Measurements from ENCODE around the gene ACSF3.

ACSF3 gene

DNA sequence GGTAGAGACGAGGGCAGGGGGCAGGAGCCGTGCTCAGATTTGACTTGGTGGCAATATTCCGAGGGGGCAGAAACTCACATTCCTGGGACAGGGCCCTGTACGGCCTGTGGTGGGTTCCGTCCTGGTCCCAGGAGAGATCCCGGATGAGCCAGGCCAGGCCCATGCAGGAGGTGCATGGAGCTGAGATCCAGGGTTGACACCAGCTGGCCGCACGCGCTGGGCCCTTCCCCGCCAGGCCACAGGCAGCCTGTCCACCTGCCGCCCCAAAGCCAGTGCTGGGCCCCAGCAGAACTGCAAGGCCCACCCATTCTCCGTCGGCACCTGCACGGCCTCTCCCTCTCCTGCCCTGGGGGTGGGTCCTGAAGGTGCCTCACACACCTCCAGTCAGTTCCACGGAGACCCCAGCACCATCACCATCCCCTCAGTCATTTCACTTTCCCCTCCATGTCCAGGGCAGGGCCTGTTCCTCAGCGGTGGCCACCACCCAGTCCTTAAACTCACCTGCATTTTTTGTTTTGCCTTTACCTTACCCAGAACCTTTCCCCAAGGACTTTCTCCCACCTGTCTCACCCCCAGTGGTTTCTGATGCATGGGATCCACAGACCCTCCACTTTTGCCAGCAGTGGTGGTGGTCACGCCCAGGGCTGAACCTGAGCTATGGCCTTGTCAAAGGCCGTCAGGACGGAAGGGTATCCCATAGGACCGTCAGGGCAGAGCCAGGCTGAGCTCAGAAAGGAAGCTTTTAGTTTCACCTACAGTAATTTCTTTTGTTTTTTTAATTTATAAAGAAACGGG lies 52.8 kb downstream of the ACSF3 start:
- no peak for DNase-seq

- DNase-seq, result no peak
Observed at GRCh38 chr16:89147085-89147817, 53.6 kb downstream of the ACSF3 start.

DNA sequence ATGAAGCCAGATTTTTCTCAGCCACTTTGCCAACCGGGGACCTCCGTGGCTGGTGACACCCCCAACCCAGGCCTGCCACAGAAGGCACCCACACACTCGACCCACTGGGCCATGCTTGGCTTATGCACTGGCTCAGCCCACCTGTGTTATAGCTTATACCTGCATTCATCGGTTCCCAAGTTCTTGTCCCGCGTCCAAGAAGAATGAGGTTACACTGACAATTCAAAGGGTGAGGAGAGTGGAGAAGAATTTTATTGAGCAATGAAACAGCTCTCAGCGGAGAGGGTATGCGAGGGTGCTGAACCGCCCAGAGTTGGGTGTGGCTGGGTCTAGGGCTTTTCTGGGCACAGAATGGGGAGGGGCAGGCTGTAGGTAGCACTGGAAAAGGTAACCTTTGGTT lies 55.7 kb downstream of the ACSF3 start:
- DNase-seq, result no peak

DNA sequence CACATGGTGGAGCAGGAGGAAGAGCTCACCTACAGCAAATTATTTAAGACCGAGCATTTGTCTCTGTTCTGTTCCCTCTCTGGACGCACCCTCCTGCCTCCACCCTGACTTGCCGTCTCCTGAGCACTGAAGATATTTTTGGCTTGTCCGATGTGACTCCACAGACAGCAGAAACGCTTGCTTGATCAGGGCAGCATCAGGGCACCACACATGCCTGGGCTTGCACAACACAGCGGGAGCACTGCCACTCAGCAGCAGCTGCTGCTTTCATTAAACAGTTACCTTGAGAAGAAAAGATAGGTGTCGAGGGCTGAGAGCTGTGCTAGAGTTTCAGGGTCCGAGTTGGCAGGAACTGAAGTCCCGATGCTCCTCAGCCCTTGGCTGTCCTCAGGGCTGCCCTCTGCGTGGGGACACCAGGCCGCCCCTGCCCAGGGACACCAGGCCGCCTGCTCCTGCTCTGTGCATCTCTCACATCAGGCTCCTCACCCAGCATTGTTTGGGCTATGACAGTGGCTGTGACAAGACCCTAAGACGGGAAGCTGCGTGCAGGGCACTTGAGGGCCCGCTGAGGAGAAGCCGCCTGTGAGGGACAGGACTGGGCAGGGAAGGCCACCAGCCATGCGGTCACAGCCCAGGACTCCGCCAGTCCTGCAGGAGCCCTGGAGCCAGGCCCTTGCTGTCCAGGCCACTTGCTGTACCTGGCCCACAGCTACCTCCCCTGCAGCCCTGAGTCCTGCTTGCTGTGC lies 56.6 kb downstream of the ACSF3 start:
- DNase-seq, result no peak

DNA sequence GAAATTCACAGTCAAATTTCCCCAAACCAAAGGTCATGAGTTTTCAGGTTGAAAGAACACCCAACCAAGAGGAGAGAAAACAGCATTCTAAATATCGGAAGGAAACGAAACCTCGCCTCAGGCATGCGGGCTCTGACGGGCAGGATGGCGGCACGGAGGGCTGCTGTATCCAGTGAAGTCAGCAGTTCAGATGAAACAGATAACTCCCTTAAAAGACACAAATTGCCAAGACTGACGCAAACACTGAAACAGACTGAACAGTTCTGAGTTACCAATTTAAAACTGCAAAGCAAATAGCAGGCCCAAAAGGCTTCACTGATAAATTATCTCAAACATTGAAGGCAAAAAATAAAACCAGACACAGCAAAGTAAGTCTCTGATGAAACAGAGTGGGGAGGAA lies 57.3 kb downstream of the ACSF3 start:
- no peak for DNase-seq

DNA sequence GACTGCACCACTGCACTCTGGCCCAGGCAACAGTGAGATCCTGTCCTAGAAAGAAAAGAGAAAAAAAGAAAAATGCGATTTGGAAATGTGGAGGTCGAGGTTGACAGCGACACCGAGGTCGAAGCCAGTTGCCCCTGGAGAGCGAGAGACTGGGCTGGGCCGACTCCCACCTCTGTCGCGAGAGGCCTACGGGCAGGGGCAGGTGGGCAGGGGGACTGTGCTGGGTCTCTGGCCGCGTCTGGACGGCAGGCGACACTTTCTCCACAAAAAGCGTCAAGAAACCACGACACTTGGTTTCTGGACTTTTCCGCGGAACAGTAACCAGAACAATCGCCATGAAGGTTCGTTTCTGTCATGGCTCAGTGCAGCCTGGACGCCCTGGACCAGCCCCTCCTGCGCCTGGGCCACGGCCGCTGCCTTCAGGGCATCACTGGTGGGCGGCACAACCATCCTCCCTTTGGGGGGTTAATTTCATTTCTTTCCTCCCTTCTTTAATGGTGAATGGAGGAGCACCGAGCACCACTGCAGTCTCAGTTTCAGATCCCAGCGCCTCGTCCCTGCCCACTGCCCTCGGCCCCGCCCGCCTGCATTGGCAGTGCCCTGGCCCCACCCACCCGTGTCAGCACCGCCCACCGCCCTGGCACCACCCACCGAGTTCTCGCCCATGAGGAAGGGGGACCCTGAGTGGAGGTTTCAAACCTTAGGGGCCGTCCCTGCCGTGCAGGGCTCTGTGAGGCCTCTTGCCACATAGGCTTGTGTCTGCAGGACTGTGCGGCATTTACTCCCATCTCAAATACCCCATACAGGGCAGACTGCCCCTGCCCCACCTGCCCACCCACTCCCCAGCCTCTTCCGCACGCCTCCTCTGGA lies 59.4 kb downstream of the ACSF3 start:
- no peak for DNase-seq

- no peak for DNase-seq
Observed at GRCh38 chr16:89153848-89154271, 60.2 kb downstream of the ACSF3 start.

DNA sequence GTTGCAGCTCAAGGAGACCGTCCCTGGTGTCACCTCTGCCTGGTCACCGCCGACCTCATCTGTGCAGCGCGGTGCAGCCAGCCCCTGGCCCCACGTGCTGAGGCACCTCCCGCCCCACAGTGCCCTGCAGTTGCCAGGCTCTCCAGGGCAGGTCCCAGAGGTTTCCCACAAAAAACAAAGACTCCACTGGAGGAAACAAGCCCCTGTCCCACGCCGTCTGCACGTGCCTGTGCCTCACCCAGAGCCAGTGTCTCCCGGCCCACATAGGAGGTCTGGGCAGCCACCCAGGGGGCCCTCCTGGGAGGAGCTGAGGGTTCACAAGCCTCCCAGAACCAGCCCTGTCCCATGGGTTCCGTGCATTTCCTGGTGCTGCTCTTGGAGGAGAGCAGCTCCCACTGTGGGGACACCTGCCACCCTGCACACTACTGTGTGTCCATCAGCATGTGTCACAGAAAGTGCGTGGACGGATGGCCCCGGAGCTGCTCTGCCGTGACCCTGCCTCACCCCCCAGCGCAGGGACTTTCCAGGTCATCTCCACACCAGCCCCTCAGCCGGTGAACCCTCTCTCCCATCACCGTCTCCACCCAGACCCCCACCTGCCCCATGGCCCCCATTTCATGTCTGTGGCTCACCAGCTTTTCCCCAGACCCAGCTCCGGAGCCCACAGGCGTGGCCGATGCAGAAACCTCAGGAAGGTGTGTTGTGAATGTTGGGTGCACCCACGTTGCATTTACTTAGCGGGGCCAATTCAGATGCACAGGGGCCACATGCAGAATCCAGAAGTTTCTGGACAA lies 60.9 kb downstream of the ACSF3 start:
- no peak for DNase-seq

GRCh38 chr16:89155184-89155679 lies 61.6 kb downstream of the ACSF3 start:
- no peak for DNase-seq

GRCh38 chr16:89155851-89156739 lies 62.4 kb downstream of the ACSF3 start:
- DNase-seq, result no peak

DNA sequence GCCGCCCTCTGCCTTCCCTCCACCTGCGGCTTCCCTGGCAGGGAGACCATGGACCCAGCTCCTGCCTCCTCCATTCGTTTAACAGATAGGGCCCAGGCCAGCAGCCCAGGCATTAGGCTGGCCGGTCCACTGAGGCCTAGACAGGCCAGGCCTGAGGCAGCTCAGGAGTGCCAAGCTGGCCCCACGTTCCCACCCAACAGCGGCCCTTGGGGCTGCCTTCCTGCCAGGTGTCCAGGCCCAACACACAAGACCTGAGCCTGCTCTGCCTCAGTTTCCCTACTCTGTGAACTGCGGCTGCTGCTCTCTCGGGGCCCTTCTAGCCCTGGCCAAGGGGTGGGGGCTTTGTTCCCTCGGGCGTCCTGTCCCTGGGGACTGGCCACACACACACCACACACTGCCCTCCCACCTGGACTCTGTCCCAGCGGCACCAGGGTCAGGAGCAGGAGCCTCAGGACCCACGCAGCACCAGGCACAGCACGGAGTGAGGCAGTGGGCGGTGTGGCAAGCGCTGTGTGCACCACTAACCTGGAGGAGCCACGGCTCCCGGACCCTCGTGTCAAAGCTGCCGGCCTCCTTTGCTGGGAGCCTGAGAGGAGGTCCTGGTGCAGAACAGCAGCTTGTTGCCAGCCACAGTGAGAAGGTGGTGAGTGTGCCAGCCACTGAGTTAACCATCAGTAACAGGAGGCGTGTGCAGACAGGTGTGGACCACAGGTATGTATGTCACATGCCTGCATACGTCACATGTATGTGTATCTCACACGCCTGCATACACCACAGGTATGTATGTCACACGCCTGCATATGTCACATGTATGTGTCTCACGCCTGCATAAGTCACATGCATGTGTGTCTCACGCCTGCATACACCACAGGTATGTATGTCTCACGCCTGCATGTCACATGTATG lies 63.3 kb downstream of the ACSF3 start:
- no peak for DNase-seq

- DNase-seq, result no peak
Observed at GRCh38 chr16:89157778-89158177, 64.1 kb downstream of the ACSF3 start.

- no peak for DNase-seq
Observed at GRCh38 chr16:89159066-89159849, 65.6 kb downstream of the ACSF3 start.

- DNase-seq, result no peak
Observed at GRCh38 chr16:89159850-89160354, 66.2 kb downstream of the ACSF3 start.

DNA sequence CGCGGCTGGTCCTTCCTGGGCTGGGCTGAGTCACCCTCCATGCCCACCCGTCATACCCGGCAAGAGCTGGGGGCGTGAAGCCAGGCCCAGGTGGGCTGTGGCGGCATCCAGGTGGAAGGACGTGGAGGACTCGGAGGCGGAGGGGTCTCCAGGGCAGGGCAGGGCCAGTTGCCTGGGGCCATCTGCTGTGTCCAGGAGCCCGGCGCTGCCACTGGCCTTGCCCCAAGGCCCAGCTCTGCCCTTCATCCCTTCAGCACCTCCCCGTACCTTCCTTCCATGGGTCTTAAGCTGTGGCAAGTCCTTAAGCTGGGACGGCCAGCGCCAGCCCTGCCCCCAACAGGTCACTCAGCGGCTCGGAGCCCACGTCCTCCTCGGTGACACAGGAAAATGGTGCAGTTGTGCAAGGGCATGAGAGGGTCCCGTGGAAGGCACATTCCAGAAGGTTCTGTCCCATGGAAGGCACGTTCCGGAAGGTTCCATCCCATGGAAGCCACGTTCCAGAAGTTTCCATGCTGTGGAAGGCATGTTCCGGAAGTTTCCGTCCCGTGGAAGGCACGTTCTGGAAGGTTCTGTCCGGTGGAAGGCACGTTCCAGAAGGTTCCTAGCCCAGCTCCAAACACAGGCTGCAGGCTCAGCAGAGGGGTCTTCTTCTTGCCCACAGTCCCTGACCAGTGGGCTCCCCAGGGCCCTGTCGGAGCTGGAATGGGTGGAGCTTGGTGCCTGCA lies 67.5 kb downstream of the ACSF3 start:
- no peak for DNase-seq

GRCh38 chr16:89161763-89162713 lies 68.4 kb downstream of the ACSF3 start:
- DNase-seq, result no peak

Measured in NCI-H1436 (cell line).